ENCODE results near the gene LNX2. TPM values are rescaled to one million over a fixed set of nuclear protein-coding genes. Genes with fewer than 3 reads are reported as not detected.

LNX2 gene
- total RNA-seq, 2 experiments from 2014 or later: 4.7 to 4.8 TPM

GRCh38 chr13:27588405-27588804 is 31.9 kb downstream of the LNX2 start:
- ChIA-PET POLR2A (no interaction called here), CTCF (interaction anchor here (0.6 to 0.8 kb wide), 2 partner anchors 9 to 30 kb away, joined by 3 read pairs; no protein-coding TSS in a partner anchor)
- no peaks in the 10 kb centered on the region for H3K27me3 Mint-ChIP-seq
- peaks cover 2% of the 10 kb centered on the region for H3K36me3 Mint-ChIP-seq (ENCODE audit: low read depth)
- H3K27ac Mint-ChIP-seq: no peak overlapping the region
- DNase-seq (no peak), ATAC-seq (no peak)
- H3K4me1 Mint-ChIP-seq: peaks cover 15% of the 10 kb centered on the region
- H3K9me3 Mint-ChIP-seq (ENCODE audit: low read depth): peaks cover 6% of the 10 kb centered on the region
- intact Hi-C loops (cut with DNase I, micrococcal nuclease): no loop called here
- H3K4me3 Mint-ChIP-seq: no peak overlapping the region

- H3K36me3 Mint-ChIP-seq (ENCODE audit: low read depth): peaks cover 2% of the 10 kb centered on the region
- DNase-seq: no peak
- no peaks in the 10 kb centered on the region for H3K27me3 Mint-ChIP-seq
- H3K4me3 Mint-ChIP-seq: no peak overlapping the region
- peaks cover 18% of the 10 kb centered on the region for H3K4me1 Mint-ChIP-seq
- POLR2A ChIA-PET: no interaction called here
- CTCF ChIA-PET: interaction anchor here (0.5 to 0.7 kb wide), 4 partner anchors 10 to 204 kb away, joined by 3 to 4 read pairs (median 4); no protein-coding TSS in a partner anchor
- ATAC-seq: no peak
- intact Hi-C loops (cut with DNase I, micrococcal nuclease): no loop called here
- no peak overlapping the region for H3K27ac Mint-ChIP-seq
- peaks cover 6% of the 10 kb centered on the region for H3K9me3 Mint-ChIP-seq (ENCODE audit: low read depth)
Measured at GRCh38 chr13:27587095-27587746, 33.1 kb downstream of the LNX2 start.

GRCh38 chr13:27583645-27584044 is 36.7 kb downstream of the LNX2 start:
- Mint-ChIP-seq H3K27ac (peak overlapping the region; percentile 63), H3K4me3 (no peak overlapping the region), H3K9me3 (ENCODE audit: low read depth) (peaks cover 6% of the 10 kb centered on the region), H3K4me1 (peaks cover 18% of the 10 kb centered on the region), H3K36me3 (ENCODE audit: low read depth) (peaks cover 2% of the 10 kb centered on the region), H3K27me3 (no peaks in the 10 kb centered on the region)
- ATAC-seq (no peak), DNase-seq (no peak)
- CTCF ChIA-PET: no interaction called here
- intact Hi-C loops (cut with DNase I, micrococcal nuclease): no loop called here
- POLR2A ChIA-PET: no interaction called here

- Mint-ChIP-seq H3K4me1 (peaks cover 6% of the 10 kb centered on the region), H3K27ac (no peak overlapping the region), H3K36me3 (ENCODE audit: low read depth) (peaks cover 12% of the 10 kb centered on the region), H3K9me3 (ENCODE audit: low read depth) (no peaks in the 10 kb centered on the region), H3K4me3 (no peak overlapping the region), H3K27me3 (no peaks in the 10 kb centered on the region)
- CTCF ChIA-PET: no interaction called here
- ATAC-seq: no peak
- DNase-seq: no peak
- intact Hi-C loops (cut with DNase I, micrococcal nuclease): no loop called here
- POLR2A ChIA-PET: no interaction called here
Measured at GRCh38 chr13:27578121-27579030, 42.0 kb downstream of the LNX2 start.

- Mint-ChIP-seq H3K36me3 (ENCODE audit: low read depth) (peaks cover 12% of the 10 kb centered on the region), H3K27ac (no peak overlapping the region), H3K4me3 (no peak overlapping the region), H3K27me3 (no peaks in the 10 kb centered on the region), H3K9me3 (ENCODE audit: low read depth) (no peaks in the 10 kb centered on the region), H3K4me1 (peaks cover 5% of the 10 kb centered on the region)
- DNase-seq: no peak
- ATAC-seq: no peak
- ChIA-PET POLR2A (no interaction called here), CTCF (no interaction called here)
- intact Hi-C loops (cut with DNase I, micrococcal nuclease): loop anchor here in 1 of 2 experiments (5.0 kb wide), 1 partner anchor 38 kb away; no protein-coding TSS in a partner anchor
Measured at GRCh38 chr13:27574661-27575060, 45.7 kb downstream of the LNX2 start.

- peak; percentile 26 for ATAC-seq
- POLR2A ChIA-PET: no interaction called here
Measured at GRCh38 chr13:27573265-27573664, 47.1 kb downstream of the LNX2 start.

GRCh38 chr13:27572234-27572901 is 48.0 kb downstream of the LNX2 start:
- peaks cover 5% of the 10 kb centered on the region for H3K4me1 Mint-ChIP-seq
- ATAC-seq (no peak), DNase-seq (no peak)
- H3K36me3 Mint-ChIP-seq (ENCODE audit: low read depth): peaks cover 15% of the 10 kb centered on the region
- intact Hi-C loops (cut with DNase I, micrococcal nuclease): loop anchor here in 1 of 2 experiments (5.0 kb wide), 1 partner anchor 40 kb away; no protein-coding TSS in a partner anchor
- no peak overlapping the region for H3K4me3 Mint-ChIP-seq
- H3K9me3 Mint-ChIP-seq (ENCODE audit: low read depth): no peaks in the 10 kb centered on the region
- ChIA-PET CTCF (interaction anchor here (1.1 to 1.4 kb wide), 2 partner anchors 9 to 14 kb away, joined by 3 to 5 read pairs; no protein-coding TSS in a partner anchor), POLR2A (no interaction called here)
- no peaks in the 10 kb centered on the region for H3K27me3 Mint-ChIP-seq
- H3K27ac Mint-ChIP-seq: no peak overlapping the region

More at GRCh38 chr13:27573265-27573664, 47.1 kb downstream of the LNX2 start:
- no peak overlapping the region for H3K27ac Mint-ChIP-seq
- H3K4me3 Mint-ChIP-seq: no peak overlapping the region
- intact Hi-C loops (cut with DNase I, micrococcal nuclease): loop anchor here in 1 of 2 experiments (5.0 kb wide), 1 partner anchor 39 kb away; no protein-coding TSS in a partner anchor
- CTCF ChIA-PET: interaction anchor here (1.1 to 1.4 kb wide), 2 partner anchors 8 to 15 kb away, joined by 3 to 5 read pairs; no protein-coding TSS in a partner anchor
- DNase-seq: no peak
- H3K4me1 Mint-ChIP-seq: peaks cover 5% of the 10 kb centered on the region
- no peaks in the 10 kb centered on the region for H3K9me3 Mint-ChIP-seq (ENCODE audit: low read depth)
- peaks cover 17% of the 10 kb centered on the region for H3K36me3 Mint-ChIP-seq (ENCODE audit: low read depth)
- H3K27me3 Mint-ChIP-seq: no peaks in the 10 kb centered on the region

- no peak for ATAC-seq
- no peaks in the 10 kb centered on the region for H3K27me3 Mint-ChIP-seq
- POLR2A ChIA-PET: no interaction called here
Measured at GRCh38 chr13:27570906-27571305, 49.4 kb downstream of the LNX2 start.

GRCh38 chr13:27569405-27569804 is 50.9 kb downstream of the LNX2 start:
- peaks cover 2% of the 10 kb centered on the region for H3K4me1 Mint-ChIP-seq
- no peaks in the 10 kb centered on the region for H3K27me3 Mint-ChIP-seq
- H3K9me3 Mint-ChIP-seq (ENCODE audit: low read depth): no peaks in the 10 kb centered on the region
- no peak overlapping the region for H3K27ac Mint-ChIP-seq
- CTCF ChIA-PET: no interaction called here
- intact Hi-C loops (cut with DNase I, micrococcal nuclease): no loop called here
- no peak for DNase-seq
- POLR2A ChIA-PET: no interaction called here
- ATAC-seq: no peak
- H3K36me3 Mint-ChIP-seq (ENCODE audit: low read depth): peaks cover 8% of the 10 kb centered on the region
- H3K4me3 Mint-ChIP-seq: no peak overlapping the region

More at GRCh38 chr13:27570906-27571305, 49.4 kb downstream of the LNX2 start:
- no peak overlapping the region for H3K27ac Mint-ChIP-seq
- H3K9me3 Mint-ChIP-seq (ENCODE audit: low read depth): no peaks in the 10 kb centered on the region
- H3K4me3 Mint-ChIP-seq: no peak overlapping the region
- CTCF ChIA-PET: interaction anchor here (0.7 kb wide), 1 partner anchor 48 kb away, joined by 3 read pairs; no protein-coding TSS in a partner anchor
- DNase-seq: no peak
- intact Hi-C loops (cut with DNase I, micrococcal nuclease): loop anchor here in 1 of 2 experiments (5.0 kb wide), 1 partner anchor 41 kb away; no protein-coding TSS in a partner anchor
- H3K4me1 Mint-ChIP-seq: peaks cover 5% of the 10 kb centered on the region
- peaks cover 12% of the 10 kb centered on the region for H3K36me3 Mint-ChIP-seq (ENCODE audit: low read depth)

GRCh38 chr13:27565818-27566217 is 54.5 kb downstream of the LNX2 start:
- intact Hi-C loops (cut with DNase I, micrococcal nuclease): no loop called here
- H3K4me1 Mint-ChIP-seq: peaks cover 8% of the 10 kb centered on the region
- ATAC-seq (no peak), DNase-seq (no peak)
- POLR2A ChIA-PET: no interaction called here
- CTCF ChIA-PET: no interaction called here
- H3K27ac Mint-ChIP-seq: no peak overlapping the region
- peaks cover 13% of the 10 kb centered on the region for H3K36me3 Mint-ChIP-seq (ENCODE audit: low read depth)
- H3K27me3 Mint-ChIP-seq: no peaks in the 10 kb centered on the region
- no peak overlapping the region for H3K4me3 Mint-ChIP-seq
- H3K9me3 Mint-ChIP-seq (ENCODE audit: low read depth): no peaks in the 10 kb centered on the region

GRCh38 chr13:27562457-27562856 is 57.9 kb downstream of the LNX2 start:
- ChIA-PET POLR2A (no interaction called here), CTCF (no interaction called here)
- Mint-ChIP-seq H3K27ac (no peak overlapping the region), H3K36me3 (ENCODE audit: low read depth) (peaks cover 7% of the 10 kb centered on the region), H3K4me1 (peaks cover 8% of the 10 kb centered on the region), H3K27me3 (no peaks in the 10 kb centered on the region), H3K4me3 (no peak overlapping the region), H3K9me3 (ENCODE audit: low read depth) (no peaks in the 10 kb centered on the region)
- no peak for ATAC-seq
- intact Hi-C loops (cut with DNase I, micrococcal nuclease): no loop called here
- DNase-seq: no peak

All from activated CD4-positive, alpha-beta T cell treated with anti-CD3 and anti-CD28 coated beads for 36 hours (primary cell).